NCI-H510A (cell line): ENCODE measurements around the gene MOCS2.

Experiments
- DNase-seq: peaks from one replicate; lab custom pipeline; 2025; lab: John Stamatoyannopoulos, UW

Gene MOCS2

GRCh38 chr5:53095217-53095616 lies 14.3 kb downstream of the MOCS2 start:
- no peak for DNase-seq

- no peak for DNase-seq
These were observed 17.3 kb downstream of the MOCS2 start for GRCh38 chr5:53092242-53092641.

- DNase-seq = no peak
These were observed 18.3 kb downstream of the MOCS2 start for GRCh38 chr5:53091289-53091688.

- DNase-seq = no peak
These were observed 19.3 kb downstream of the MOCS2 start for GRCh38 chr5:53090229-53090628.

- DNase-seq = no peak
These were observed 20.0 kb downstream of the MOCS2 start for GRCh38 chr5:53089481-53089991.

GRCh38 chr5:53087621-53088121 lies 21.9 kb downstream of the MOCS2 start:
- DNase-seq = no peak

GRCh38 chr5:53087171-53087570 lies 22.4 kb downstream of the MOCS2 start:
- DNase-seq = no peak

GRCh38 chr5:53084546-53085255 lies 24.9 kb downstream of the MOCS2 start:
- no peak for DNase-seq

- DNase-seq = no peak
These were observed 25.6 kb downstream of the MOCS2 start for GRCh38 chr5:53083927-53084326.

GRCh38 chr5:53080271-53080670 lies 29.3 kb downstream of the MOCS2 start:
- no peak for DNase-seq

GRCh38 chr5:53076014-53076583 lies 33.5 kb downstream of the MOCS2 start:
- DNase-seq = no peak

GRCh38 chr5:53073348-53073747 lies 36.2 kb downstream of the MOCS2 start:
- no peak for DNase-seq

- no peak for DNase-seq
These were observed 37.8 kb downstream of the MOCS2 start for GRCh38 chr5:53071738-53072137.

- no peak for DNase-seq
These were observed 38.3 kb downstream of the MOCS2 start for GRCh38 chr5:53071298-53071697.

GRCh38 chr5:53069626-53070025 lies 39.9 kb downstream of the MOCS2 start:
- no peak for DNase-seq

GRCh38 chr5:53068291-53068836 lies 41.2 kb downstream of the MOCS2 start:
- DNase-seq = no peak

- DNase-seq = no peak
These were observed 41.9 kb downstream of the MOCS2 start for GRCh38 chr5:53067641-53068040.

GRCh38 chr5:53066088-53066487 lies 43.5 kb downstream of the MOCS2 start:
- DNase-seq = no peak

- DNase-seq = no peak
These were observed 45.8 kb downstream of the MOCS2 start for GRCh38 chr5:53063791-53064190.

- DNase-seq = no peak
These were observed 46.4 kb downstream of the MOCS2 start for GRCh38 chr5:53063176-53063575.

- no peak for DNase-seq
These were observed 50.3 kb downstream of the MOCS2 start for GRCh38 chr5:53059281-53059680.

GRCh38 chr5:53055365-53055764 lies 54.2 kb downstream of the MOCS2 start:
- no peak for DNase-seq

GRCh38 chr5:53053364-53053763 lies 56.2 kb downstream of the MOCS2 start:
- DNase-seq = no peak
